K562 (cell line): ENCODE results near the gene MALAT1. TPM values are rescaled to one million over a fixed set of nuclear protein-coding genes. Genes with fewer than 3 reads are reported as not detected.

ENCODE experiments used
- ATF1 ChIP-seq, 2 experiments: fragments of 450-650 bp in 1 of 2; IDR thresholded peaks; 2 replicates each; pipeline ENCODE4 v1.6.1; 2016; ENCODE audit warnings: missing compliant biosample characterization in 1 of 2, missing genetic modification characterization in 1 of 2
- CC2D1A ChIP-seq: fragments of 450-650 bp; IDR thresholded peaks from 2 replicates; pipeline ENCODE4 v1.6.1; 2017; ENCODE audit warnings: mild to moderate bottlenecking
- EWSR1 ChIP-seq: fragments of 450-650 bp; IDR thresholded peaks from 2 replicates; pipeline ENCODE4 v1.6.1; 2018; ENCODE audit warnings: borderline replicate concordance, mild to moderate bottlenecking, low read depth, moderate library complexity; ENCODE audit not compliant: partially characterized antibody
- JUN ChIP-seq, 2 experiments: sonication (generic) in 1 of 2; formaldehyde crosslinking in 1 of 2; IDR thresholded peaks; 2 replicates each; pipeline versions ENCODE4 v1.6.1 to v1.8.0; 2012 to 2022; ENCODE audit warnings: borderline replicate concordance in 2 of 2, mild to moderate bottlenecking in 2 of 2, improper control_type of control experiment in 1 of 2, low read depth in 1 of 2, low read length in 1 of 2, missing genetic modification reagents in 1 of 2
- PHB ChIP-seq: fragments of 250-450 bp; sonication (Bioruptor Pico); IDR thresholded peaks from 2 replicates; pipeline ENCODE4 v1.5.0; 2021
- PHF21A ChIP-seq: fragments of 450-650 bp; IDR thresholded peaks from 2 replicates; pipeline ENCODE4 v1.6.1; 2017; ENCODE audit warnings: low read depth, borderline replicate concordance
- POLR2B ChIP-seq: fragments of 450-650 bp; IDR thresholded peaks from 2 replicates; pipeline ENCODE4 v1.6.1; 2018; ENCODE audit warnings: low read depth; ENCODE audit not compliant: partially characterized antibody
- ZNF12 ChIP-seq: sonication (generic); formaldehyde crosslinking; IDR thresholded peaks from 2 replicates; pipeline ENCODE4 v1.4.0; 2020; ENCODE audit warnings: mild to moderate bottlenecking, missing genetic modification reagents
- polyA plus RNA-seq, 8 experiments: library from polyadenylated mRNA; depleted of rRNA in 4 of 8; stranded (reverse) in 5 of 8; unstranded in 3 of 8; fragments of >200 nt; fragmentation: Nextera tagmentation in 2 of 8; fragmentation: Illumina TruSeq in 1 of 8; extraction: Ambion mirVana in 2 of 8; extraction: Trizol in 1 of 8; gene quantifications; 2 replicates each; pipeline versions ENCODE4 v1.2.1 to v1.2.3, GENCODE V29; 2011 to 2014; ENCODE audit warnings: inconsistent platforms in 1 of 8, missing spikeins in 1 of 8
- total RNA-seq, 7 experiments: library from RNA; depleted of rRNA in 6 of 7; stranded (reverse); fragments of >200 nt in 6 of 7; fragmentation: Illumina TruSeq in 2 of 7; extraction: Trizol in 2 of 7; gene quantifications; 2 replicates each; pipeline versions ENCODE4 v1.2.1 to v1.2.3, GENCODE V29; 2011 to 2021; ENCODE audit warnings: low replicate concordance in 1 of 7
- TF ChIP-seq, protein P1 (sequence below): fragments of 450-650 bp; formaldehyde crosslinking; conservative IDR thresholded peaks from 2 replicates; pipeline ENCODE4 v1.4.0; 2022; ENCODE audit warnings: mild to moderate bottlenecking, missing genetic modification characterization
- TF ChIP-seq, protein P2 (sequence below): fragments of 250-450 bp; sonication (Bioruptor Pico); IDR thresholded peaks from 2 replicates; pipeline ENCODE4 v1.8.0; 2022; ENCODE audit warnings: inconsistent platforms
- TF ChIP-seq, protein P3 (sequence below): fragments of 250-450 bp; sonication (Bioruptor Pico); IDR thresholded peaks from 2 replicates; pipeline ENCODE4 v1.4.0; 2020

Gene MALAT1
- total and polyA plus RNA-seq, 9 of the 15 experiments (the other 6 are each of a cell fraction or from before 2014, with no cell fraction given), result 363 to 8,715 (median 2,351) TPM

DNA sequence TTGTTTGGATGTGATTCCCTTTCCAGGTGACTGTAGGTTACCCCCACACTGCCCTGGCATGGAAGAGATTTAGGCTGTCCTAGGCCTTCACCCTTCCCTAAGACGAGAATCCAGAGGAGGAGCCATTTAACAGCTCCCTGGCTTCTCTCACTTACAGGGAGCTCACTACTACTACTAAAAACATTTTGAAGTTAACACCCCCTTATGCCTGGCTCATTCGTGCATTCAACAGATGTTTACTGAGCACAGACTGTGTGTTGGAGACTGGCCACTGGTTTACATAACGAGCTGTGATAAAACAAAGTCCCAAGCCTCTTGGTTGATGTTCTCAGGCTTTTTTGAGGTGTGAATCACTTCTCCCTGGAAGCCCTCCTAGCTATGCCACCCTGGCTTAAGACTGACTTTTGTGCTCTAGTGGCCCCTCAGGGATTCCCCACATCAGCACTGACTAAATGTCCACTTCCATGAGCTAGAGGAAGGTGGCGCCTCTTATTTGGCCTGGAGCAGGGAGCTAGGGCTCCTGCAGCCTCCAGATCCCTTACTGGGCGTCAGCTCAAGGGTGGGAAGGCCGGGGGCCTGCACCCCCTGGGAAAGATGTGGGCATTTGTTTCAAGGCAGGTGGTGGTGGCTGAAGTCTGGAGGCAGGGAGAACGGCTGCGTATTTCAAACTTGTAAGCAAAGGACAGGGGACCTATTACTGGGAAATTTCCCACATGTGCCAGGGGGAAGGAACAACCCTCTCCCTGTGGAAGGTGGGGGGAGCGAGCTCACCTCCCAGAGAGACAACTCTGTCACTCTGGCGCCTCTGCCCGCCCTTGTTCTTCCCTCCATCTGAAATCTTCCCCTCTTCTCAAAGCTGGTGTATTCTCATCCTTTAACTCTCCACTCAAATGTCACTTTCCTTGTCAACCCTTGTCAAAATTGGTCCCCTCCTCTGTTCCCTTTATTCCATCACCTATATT, 19.4 kb upstream of the MALAT1 start (continued):
- TF ChIP-seq, protein P1, sequence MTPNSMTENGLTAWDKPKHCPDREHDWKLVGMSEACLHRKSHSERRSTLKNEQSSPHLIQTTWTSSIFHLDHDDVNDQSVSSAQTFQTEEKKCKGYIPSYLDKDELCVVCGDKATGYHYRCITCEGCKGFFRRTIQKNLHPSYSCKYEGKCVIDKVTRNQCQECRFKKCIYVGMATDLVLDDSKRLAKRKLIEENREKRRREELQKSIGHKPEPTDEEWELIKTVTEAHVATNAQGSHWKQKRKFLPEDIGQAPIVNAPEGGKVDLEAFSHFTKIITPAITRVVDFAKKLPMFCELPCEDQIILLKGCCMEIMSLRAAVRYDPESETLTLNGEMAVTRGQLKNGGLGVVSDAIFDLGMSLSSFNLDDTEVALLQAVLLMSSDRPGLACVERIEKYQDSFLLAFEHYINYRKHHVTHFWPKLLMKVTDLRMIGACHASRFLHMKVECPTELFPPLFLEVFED, result no peak
- TF ChIP-seq POLR2B (no peak), ZNF12 (CRISPR knock-in tag) (no peak), JUN (IDR thresholded peaks at IDR 0.05; ENCODE audit: borderline replicate concordance, low read depth, low read length) (no peak), JUN (CRISPR knock-in tag; IDR thresholded peaks at IDR 0.05; ENCODE audit: borderline replicate concordance) (no peak), PHB (CRISPR knock-in tag) (no peak), EWSR1 (no peak), PHF21A (no peak), CC2D1A (no peak), ATF1 (CRISPR knock-in tag; IDR thresholded peaks at IDR 0.05) (no peak), ATF1 (tag; IDR thresholded peaks at IDR 0.05) (no peak)
- TF ChIP-seq, protein P2, sequence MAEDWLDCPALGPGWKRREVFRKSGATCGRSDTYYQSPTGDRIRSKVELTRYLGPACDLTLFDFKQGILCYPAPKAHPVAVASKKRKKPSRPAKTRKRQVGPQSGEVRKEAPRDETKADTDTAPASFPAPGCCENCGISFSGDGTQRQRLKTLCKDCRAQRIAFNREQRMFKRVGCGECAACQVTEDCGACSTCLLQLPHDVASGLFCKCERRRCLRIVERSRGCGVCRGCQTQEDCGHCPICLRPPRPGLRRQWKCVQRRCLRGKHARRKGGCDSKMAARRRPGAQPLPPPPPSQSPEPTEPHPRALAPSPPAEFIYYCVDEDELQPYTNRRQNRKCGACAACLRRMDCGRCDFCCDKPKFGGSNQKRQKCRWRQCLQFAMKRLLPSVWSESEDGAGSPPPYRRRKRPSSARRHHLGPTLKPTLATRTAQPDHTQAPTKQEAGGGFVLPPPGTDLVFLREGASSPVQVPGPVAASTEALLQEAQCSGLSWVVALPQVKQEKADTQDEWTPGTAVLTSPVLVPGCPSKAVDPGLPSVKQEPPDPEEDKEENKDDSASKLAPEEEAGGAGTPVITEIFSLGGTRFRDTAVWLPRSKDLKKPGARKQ (CRISPR knock-in tag), result no peak
- TF ChIP-seq, protein P3, sequence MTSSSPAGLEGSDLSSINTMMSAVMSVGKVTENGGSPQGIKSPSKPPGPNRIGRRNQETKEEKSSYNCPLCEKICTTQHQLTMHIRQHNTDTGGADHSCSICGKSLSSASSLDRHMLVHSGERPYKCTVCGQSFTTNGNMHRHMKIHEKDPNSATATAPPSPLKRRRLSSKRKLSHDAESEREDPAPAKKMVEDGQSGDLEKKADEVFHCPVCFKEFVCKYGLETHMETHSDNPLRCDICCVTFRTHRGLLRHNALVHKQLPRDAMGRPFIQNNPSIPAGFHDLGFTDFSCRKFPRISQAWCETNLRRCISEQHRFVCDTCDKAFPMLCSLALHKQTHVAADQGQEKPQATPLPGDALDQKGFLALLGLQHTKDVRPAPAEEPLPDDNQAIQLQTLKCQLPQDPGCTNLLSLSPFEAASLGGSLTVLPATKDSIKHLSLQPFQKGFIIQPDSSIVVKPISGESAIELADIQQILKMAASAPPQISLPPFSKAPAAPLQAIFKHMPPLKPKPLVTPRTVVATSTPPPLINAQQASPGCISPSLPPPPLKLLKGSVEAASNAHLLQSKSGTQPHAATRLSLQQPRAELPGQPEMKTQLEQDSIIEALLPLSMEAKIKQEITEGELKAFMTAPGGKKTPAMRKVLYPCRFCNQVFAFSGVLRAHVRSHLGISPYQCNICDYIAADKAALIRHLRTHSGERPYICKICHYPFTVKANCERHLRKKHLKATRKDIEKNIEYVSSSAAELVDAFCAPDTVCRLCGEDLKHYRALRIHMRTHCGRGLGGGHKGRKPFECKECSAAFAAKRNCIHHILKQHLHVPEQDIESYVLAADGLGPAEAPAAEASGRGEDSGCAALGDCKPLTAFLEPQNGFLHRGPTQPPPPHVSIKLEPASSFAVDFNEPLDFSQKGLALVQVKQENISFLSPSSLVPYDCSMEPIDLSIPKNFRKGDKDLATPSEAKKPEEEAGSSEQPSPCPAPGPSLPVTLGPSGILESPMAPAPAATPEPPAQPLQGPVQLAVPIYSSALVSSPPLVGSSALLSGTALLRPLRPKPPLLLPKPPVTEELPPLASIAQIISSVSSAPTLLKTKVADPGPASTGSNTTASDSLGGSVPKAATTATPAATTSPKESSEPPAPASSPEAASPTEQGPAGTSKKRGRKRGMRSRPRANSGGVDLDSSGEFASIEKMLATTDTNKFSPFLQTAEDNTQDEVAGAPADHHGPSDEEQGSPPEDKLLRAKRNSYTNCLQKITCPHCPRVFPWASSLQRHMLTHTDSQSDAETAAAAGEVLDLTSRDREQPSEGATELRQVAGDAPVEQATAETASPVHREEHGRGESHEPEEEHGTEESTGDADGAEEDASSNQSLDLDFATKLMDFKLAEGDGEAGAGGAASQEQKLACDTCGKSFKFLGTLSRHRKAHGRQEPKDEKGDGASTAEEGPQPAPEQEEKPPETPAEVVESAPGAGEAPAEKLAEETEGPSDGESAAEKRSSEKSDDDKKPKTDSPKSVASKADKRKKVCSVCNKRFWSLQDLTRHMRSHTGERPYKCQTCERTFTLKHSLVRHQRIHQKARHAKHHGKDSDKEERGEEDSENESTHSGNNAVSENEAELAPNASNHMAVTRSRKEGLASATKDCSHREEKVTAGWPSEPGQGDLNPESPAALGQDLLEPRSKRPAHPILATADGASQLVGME (CRISPR knock-in tag), result no peak
